GM12892 (cell line): ENCODE data around the gene LDAH.
A peak's percentile ranks its signal among the peaks of the same experiment; 100 is the strongest.

Source experiments
- DNase-seq: peaks from one replicate; pipeline ENCODE4 v3.0.0; 2011; ENCODE audit not compliant: insufficient read length
- FAIRE-seq: peaks from 2 replicates; lab custom pipeline; 2011; peaks lifted over from hg19 to GRCh38; lab: Jason Lieb, UNC
- POLR2A ChIP-seq: IDR thresholded peaks from 2 replicates; pipeline ENCODE4 v1.6.1; 2011; ENCODE audit warnings: low read depth, low read length, control low read depth
- POLR2AphosphoS5 ChIP-seq: IDR thresholded peaks from 2 replicates; pipeline ENCODE4 v1.6.1; 2011; ENCODE audit warnings: low read depth, low read length, control low read depth
- TAF1 ChIP-seq: IDR thresholded peaks from 2 replicates; pipeline ENCODE4 v1.6.1; 2011; ENCODE audit warnings: low read depth, mild to moderate bottlenecking, control low read depth, low read length, borderline replicate concordance

Gene LDAH

DNA sequence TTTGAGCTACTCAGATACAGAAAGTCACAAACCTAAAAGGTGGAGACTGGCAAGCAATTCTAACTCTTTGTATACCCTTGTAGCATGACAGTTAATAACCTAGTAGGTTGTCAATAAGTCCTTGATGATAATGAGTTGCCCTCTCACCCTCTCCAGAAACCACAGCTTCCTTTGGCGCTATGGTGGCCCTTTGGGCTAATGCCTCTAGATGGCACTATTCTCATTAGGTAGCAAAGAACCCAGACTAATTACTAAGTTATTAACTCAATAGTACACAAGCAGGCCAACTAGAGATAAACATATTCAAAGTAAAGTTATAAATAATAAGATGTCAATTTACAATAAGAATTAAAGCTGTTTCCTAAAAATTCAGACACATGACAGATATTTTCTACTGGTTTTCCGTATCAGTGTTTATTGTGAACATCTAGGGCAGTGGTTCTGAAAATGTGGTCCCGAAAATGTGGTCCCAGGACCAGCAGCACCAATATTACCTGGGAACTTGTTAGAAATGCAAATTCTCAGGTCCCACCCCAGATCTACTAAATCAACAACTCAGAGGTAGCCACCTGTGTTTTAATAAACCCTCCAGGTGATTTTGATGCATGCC is 41.1 kb downstream of the LDAH start:
- peak; percentile 40 for FAIRE-seq
- DNase-seq, result no peak

DNA sequence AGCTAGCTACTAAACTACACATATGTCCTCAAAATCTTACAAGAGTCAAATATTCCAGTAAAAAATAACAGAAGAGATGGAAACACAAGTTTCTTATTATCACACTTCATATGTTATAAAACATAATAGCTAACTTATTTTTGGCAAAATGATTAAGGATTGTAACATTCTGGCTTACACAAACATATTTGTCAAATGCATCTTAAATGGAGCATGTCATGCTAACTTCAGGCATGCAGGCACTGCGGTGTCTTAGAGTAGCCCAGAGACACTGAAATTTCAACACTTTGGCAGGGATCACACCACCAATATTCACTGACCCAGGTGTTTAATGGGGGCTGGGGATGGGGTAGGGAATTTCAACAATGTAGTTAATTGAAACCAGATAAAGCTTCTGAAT is 51.6 kb downstream of the LDAH start:
- no peak for TF ChIP-seq TAF1
- no peak for TF ChIP-seq POLR2AphosphoS5
- no peak for TF ChIP-seq POLR2A
- no peak for DNase-seq
- FAIRE-seq, result no peak

More for the DNA sequence above, 41.1 kb downstream of the LDAH start:
- TF ChIP-seq TAF1, result no peak
- no peak for TF ChIP-seq POLR2A
- TF ChIP-seq POLR2AphosphoS5, result no peak

DNA sequence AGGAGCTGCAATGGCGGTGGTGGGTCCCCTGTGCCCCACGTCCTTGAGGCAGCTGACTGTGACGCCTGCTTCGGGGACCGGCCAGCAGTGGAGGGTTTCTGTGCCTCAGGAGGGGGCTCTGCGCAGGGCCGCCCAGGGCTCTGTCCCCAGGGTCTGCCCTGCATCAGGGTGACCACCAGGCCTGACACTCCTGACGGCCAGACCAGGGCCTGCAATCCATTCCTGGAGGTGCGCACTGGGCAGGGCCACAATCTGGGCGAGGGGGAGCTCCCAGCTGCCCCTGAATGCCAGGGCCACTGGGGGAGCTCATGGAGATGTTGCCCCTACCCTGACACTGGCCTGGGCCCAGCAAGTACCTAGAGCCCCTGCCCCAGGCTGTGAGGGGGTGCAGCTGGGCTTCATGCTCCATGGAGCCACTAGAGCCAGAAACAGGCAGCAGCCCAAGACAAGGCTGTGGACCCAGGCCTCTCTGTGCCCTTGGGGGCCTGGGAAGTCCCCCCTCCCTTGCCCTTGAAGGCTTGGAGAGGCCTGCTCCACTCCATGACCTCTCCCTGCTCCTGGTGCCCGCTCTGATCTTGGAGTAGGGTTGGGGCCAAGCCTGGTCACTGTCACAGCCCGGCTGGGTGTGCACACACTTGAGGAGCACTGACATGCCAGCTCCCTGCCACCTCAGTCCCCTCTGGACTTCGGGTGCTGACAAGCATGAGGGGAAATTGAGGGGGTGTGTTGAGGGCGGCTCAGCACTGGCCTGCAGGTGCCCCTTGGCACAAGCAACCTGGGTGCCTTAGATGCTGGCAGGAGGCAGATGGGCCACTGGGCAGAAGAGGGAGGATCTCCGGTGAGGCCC is 55.9 kb downstream of the LDAH start:
- no peak for TF ChIP-seq POLR2AphosphoS5
- no peak for TF ChIP-seq TAF1
- no peak for TF ChIP-seq POLR2A
- no peak for FAIRE-seq
- DNase-seq, result no peak

DNA sequence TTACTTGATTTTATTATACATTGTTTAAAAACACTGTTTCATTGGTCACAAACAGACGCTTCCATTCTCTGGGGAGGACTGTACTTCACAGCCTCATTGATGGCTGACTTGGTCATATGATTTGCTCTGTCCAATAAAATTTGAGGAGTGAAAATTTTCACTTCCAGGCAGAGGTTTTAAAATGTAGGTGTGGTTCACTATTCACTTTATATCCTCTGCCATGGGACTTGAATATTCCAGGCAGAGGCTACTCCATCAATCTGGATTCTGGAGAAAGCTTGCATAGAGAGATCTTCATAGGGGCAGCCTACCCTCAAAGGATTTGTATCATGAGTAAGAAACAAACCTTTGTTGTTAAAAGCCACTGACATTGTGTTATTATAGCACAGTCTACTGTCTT is 56.7 kb downstream of the LDAH start:
- no peak for FAIRE-seq
- no peak for DNase-seq
- TF ChIP-seq TAF1 (no peak), POLR2AphosphoS5 (no peak), POLR2A (no peak)

DNA sequence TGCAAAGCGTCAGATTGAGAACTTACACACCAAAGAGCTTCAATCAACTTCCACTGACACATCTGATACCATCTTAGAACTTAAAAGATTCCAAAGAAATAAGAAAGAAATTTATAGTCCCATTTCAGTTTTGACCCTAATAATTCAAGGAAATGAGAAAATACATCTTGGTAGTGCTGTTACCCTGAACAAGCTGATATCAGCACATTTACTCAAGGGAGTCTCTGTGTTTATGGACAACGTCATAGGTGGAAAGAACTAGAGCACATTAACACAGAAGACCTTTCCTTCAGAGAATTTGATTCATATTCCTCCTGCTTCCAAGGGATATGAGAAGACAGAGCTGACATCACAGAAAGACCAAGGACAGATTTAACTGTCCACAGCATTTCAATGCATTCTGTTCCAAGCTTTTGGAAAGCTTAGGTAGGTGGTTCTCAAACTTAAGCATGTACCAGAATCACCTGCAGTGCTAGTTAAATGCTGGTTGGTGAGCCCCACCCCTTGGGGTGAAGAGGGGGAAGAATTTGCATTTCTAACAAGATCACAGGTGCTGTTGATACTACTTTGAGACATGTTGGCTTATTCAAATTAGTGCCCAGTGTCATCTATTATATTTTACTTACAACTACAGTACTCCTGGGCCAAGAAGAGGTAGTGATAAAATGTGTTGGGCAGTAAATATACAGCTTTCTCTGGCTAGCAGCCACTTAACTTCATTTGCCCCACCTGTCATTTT is 59.8 kb downstream of the LDAH start:
- no peak for DNase-seq
- FAIRE-seq, result peak; percentile 72
- TF ChIP-seq POLR2AphosphoS5 (no peak), POLR2A (no peak), TAF1 (no peak)

DNA sequence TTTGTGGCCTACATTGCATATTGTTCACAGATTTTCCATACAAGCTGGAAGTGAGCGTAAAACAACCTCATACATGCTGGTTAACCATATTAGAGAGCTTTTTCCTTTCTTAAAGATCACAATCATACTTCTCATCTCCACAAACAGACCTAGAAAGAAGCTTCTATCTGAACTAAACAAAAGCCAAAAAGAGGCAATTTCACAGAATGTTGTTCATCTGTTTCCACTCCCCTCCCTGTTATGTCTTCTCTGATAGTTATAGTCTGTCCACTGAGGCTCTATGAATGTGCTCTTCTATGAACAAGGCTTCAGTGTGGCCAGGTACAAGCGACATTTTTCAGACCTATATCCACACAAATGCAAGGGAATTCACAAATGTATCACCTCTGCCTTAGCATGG is 63.4 kb downstream of the LDAH start:
- TF ChIP-seq TAF1 (no peak), POLR2A (no peak), POLR2AphosphoS5 (no peak)
- no peak for DNase-seq
- no peak for FAIRE-seq

DNA sequence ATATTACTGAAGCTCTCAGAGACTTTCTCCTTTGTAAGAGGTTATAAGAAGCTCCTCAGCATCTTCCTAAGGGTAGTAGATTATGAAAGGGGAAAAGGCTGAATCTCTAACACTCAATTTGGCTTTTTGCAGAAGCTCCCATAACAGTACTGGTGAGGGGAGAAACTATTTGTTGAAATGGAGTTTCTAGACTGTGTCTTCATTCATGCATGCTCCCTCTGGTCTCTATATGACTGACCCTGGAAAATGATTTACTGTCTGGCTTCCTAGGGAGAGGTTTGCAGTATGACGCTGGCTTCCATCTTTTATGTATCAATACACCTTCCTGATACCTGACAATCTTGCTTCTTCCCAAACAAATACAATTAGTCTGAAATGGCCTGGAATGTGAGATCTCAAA is 63.9 kb downstream of the LDAH start:
- FAIRE-seq, result peak; percentile 38
- no peak for DNase-seq
- TF ChIP-seq POLR2AphosphoS5 (no peak), TAF1 (no peak), POLR2A (no peak)

DNA sequence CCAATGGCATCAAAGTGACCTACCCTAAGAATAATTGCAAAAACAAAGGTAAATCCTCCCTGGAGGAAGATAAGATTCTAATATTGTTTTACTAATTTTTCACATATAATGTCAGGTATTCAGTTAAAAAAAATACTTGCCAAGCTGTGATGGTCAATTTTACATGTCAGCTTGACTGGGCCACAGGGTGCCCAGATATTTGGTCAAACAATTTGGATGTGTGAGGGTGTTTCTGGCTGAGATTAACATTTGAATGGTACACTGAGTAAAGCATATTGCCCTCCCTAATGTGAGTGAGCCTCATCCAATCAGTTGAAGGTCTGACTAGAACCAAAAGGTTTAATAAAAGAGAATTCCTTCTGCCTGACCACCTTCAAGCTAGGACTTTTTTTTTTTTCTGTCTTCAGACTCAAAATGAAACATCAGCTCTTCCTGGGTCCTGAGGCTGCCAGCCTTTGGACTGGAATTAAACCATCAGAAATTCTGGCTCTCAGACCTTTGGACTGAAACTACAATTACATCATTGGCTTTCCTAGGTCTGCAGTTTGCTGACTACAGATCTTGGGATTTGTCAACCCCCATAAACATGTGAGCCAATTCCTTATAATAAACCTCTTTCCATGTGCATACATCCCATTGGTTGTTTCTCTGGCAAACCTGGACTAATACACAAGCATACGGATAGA is 65.4 kb downstream of the LDAH start:
- no peak for FAIRE-seq
- no peak for DNase-seq

DNA sequence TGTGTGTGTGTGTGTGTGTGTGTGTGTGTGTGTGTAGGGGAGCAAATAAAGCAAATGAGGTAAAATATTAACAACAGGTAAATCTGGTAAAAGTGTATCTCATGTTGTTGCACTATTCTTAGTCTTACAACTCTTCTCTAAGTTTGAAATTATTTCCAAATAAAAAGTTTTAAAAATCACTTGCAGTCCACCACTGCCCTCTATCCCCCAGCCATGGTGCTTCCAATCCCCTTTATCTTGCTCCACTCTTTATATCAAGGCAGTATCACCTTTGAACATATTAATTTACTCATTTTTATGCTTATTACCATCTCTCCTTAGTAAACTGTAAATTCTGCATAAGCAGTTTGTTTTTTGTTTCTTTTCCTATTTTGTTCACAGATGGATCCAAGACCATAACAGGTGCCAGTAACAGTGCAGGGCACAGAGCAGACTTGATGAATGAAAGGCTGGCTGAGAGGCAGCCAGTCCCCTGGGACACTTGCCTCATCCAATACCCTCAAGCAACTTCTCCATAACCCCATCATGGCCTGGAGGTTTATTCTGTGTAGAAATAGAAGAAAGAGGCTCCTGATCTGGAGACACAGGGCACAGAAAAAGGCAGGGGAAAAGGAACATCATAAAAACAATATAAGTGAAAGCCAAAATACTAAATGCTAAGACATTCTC is 67.6 kb downstream of the LDAH start:
- DNase-seq (no peak), FAIRE-seq (no peak)
- no peak for TF ChIP-seq POLR2AphosphoS5
- TF ChIP-seq POLR2A, result no peak
- TF ChIP-seq TAF1, result no peak

More for the DNA sequence above, 65.4 kb downstream of the LDAH start:
- TF ChIP-seq POLR2AphosphoS5, result no peak
- no peak for TF ChIP-seq POLR2A
- no peak for TF ChIP-seq TAF1

DNA sequence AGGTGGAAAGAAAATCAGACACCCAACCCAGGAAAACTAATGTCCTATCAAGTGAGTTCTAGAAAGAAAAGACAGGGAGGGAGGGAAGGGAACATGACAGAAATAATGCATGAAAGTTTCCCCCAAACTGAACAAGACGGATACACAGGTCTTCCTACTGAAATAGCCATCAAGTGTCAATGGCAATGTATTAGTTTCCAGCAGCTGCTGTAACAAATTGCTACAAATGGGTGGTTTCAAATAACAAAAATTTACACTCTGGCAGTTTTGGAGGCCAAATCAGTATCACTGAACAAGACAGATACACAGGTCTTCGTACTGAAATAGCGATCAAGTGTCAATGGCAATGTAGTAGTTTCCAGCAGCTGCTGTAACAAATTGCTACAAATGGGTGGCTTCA is 70.6 kb downstream of the LDAH start:
- TF ChIP-seq TAF1, result no peak
- TF ChIP-seq POLR2A, result no peak
- DNase-seq (no peak), FAIRE-seq (no peak)
